Mesendoderm (in vitro differentiated cells): Measurements from ENCODE around the gene PHF10.

Source experiments
- DNase-seq: peaks from one replicate; pipeline ENCODE4 v3.0.0; 2013
- H2AK5ac ChIP-seq: 2 replicates; pipeline ENCODE4 v1.6.1; 2013; ENCODE audit warnings: low read length, inconsistent platforms
- H2BK120ac ChIP-seq: 2 replicates; pipeline ENCODE4 v1.6.1; 2013; ENCODE audit warnings: low read depth, mild to moderate bottlenecking, low read length, moderate library complexity, mixed read lengths
- H2BK15ac ChIP-seq: replicated peaks from 2 replicates; pipeline ENCODE4 v1.6.1; 2013; ENCODE audit warnings: low read depth, mild to moderate bottlenecking, moderate library complexity
- H2BK5ac ChIP-seq: 2 replicates; pipeline ENCODE4 v1.6.1; 2013; ENCODE audit warnings: low read length, inconsistent platforms
- H3K18ac ChIP-seq: 2 replicates; pipeline ENCODE4 v1.6.1; 2013; ENCODE audit warnings: mild to moderate bottlenecking, low read length, mixed read lengths
- H3K23ac ChIP-seq: one replicate; pipeline ENCODE4 v1.6.1; 2013; ENCODE audit warnings: low read length
- H3K27ac ChIP-seq: 2 replicates; pipeline ENCODE4 v1.5.1; 2013; ENCODE audit warnings: low read depth, mild to moderate bottlenecking, inconsistent platforms, low read length, moderate library complexity
- H3K27me3 ChIP-seq: 2 replicates; pipeline ENCODE4 v1.6.1; 2013; ENCODE audit warnings: low read length, control low read depth, mild to moderate bottlenecking, inconsistent platforms; ENCODE audit not compliant: insufficient read depth, poor library complexity
- H3K36me3 ChIP-seq: 2 replicates; pipeline ENCODE4 v1.6.1; 2013; ENCODE audit warnings: low read length, inconsistent platforms; ENCODE audit not compliant: control insufficient read depth, insufficient read depth
- H3K4ac ChIP-seq: one replicate; pipeline ENCODE4 v1.6.1; 2013; ENCODE audit warnings: low read depth, mild to moderate bottlenecking, low read length, moderate library complexity
- H3K4me1 ChIP-seq: 2 replicates; pipeline ENCODE4 v1.6.1; 2013; ENCODE audit warnings: low read depth, low read length, inconsistent platforms; ENCODE audit not compliant: control insufficient read depth
- H3K4me2 ChIP-seq: 2 replicates; pipeline ENCODE4 v1.6.1; 2013; ENCODE audit warnings: low read length
- H3K4me3 ChIP-seq: 2 replicates; pipeline ENCODE4 v1.5.1; 2013; ENCODE audit warnings: mild to moderate bottlenecking, low read length
- H3K56ac ChIP-seq: one replicate; pipeline ENCODE4 v1.6.1; 2013; ENCODE audit warnings: low read length
- H3K79me1 ChIP-seq: 2 replicates; pipeline ENCODE4 v1.6.1; 2013; ENCODE audit warnings: low read length, inconsistent platforms
- H3K79me2 ChIP-seq: 2 replicates; pipeline ENCODE4 v1.6.1; 2013; ENCODE audit warnings: mild to moderate bottlenecking, low read length; ENCODE audit not compliant: control insufficient read depth, insufficient read depth
- H3K9ac ChIP-seq: 2 replicates; pipeline ENCODE4 v1.6.1; 2013; ENCODE audit warnings: low read length, inconsistent platforms
- H4K5ac ChIP-seq: one replicate; pipeline ENCODE4 v1.6.1; 2013; ENCODE audit warnings: low read length
- H4K8ac ChIP-seq: one replicate; pipeline ENCODE4 v1.6.1; 2013; ENCODE audit warnings: low read depth, mild to moderate bottlenecking, control low read depth, low read length, moderate library complexity
- WGBS: extraction: QIAGEN DNeasy Blood & Tissue Kit; methylation state at CpG from one replicate; pipeline ENCODE4 v1.1.7; 2013; ENCODE audit warnings: low lambda C conversion rate, missing lambda C conversion rate; ENCODE audit not compliant: insufficient coverage; ENCODE audit errors: extremely low coverage; 5-methylcytosine and 5-hydroxymethylcytosine counted together

Gene PHF10

DNA sequence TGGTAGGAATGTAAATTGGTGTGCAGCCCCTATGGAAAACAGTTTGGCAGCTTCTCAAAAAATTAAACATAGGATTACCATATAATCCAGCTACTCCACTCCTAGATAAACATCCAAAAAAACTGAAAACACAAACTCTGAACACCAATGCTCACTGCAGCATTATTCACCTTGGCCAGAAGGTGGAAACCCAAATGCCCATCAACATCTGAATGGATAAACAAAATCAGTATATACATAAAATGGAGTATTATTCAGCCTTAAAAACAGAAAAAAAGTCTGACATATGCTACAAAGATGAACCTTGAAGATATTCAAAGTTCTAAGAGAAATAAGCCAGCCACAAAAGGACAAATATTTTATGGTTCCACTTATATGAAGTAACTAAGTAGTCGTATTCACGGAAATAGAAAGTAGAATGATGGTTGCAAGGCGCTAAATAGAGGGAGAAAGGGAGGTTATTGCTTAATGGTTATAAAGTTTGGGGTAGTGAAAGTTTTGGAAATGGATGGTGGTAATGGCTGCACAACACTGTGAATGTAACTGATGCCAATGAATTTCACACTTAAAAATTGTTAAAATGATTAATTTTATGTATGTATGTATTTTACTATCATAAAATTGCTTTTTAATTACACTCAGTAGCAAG, 4.0 kb downstream of the PHF10 start:
- H3K56ac ChIP-seq = no peak overlapping the region
- no peak overlapping the region for H3K4me2 ChIP-seq
- 100% methylated on average over 1 of the region's 3 CpGs for whole genome bisulfite sequencing
- peaks cover 32% of the 10 kb centered on the region for H3K79me2 ChIP-seq
- H2BK15ac ChIP-seq = no peak overlapping the region
- no peak overlapping the region for H3K9ac ChIP-seq
- H3K23ac ChIP-seq = no peak overlapping the region
- H4K5ac ChIP-seq = no peak overlapping the region
- no peak overlapping the region for H2AK5ac ChIP-seq
- DNase-seq = no peak
- H4K8ac ChIP-seq = no peak overlapping the region
- H3K27me3 ChIP-seq = no peaks in the 10 kb centered on the region
- H3K4ac ChIP-seq = no peak overlapping the region
- peaks cover 9% of the 10 kb centered on the region for H3K79me1 ChIP-seq
- H3K18ac ChIP-seq = no peak overlapping the region
- no peaks in the 10 kb centered on the region for H3K4me1 ChIP-seq
- H3K36me3 ChIP-seq = no peaks in the 10 kb centered on the region
- no peak overlapping the region for H2BK120ac ChIP-seq
- H2BK5ac ChIP-seq = no peak overlapping the region
- H3K4me3 ChIP-seq = no peak overlapping the region
- no peak overlapping the region for H3K27ac ChIP-seq

- no peaks in the 10 kb centered on the region for H3K27me3 ChIP-seq
- peaks cover 9% of the 10 kb centered on the region for H3K79me1 ChIP-seq
- no peak overlapping the region for H3K23ac ChIP-seq
- no peak overlapping the region for H4K5ac ChIP-seq
- DNase-seq = no peak
- peaks cover 2% of the 10 kb centered on the region for H3K36me3 ChIP-seq
- no peak overlapping the region for H3K4ac ChIP-seq
- H3K9ac ChIP-seq = no peak overlapping the region
- no peak overlapping the region for H3K18ac ChIP-seq
- no peak overlapping the region for H2BK5ac ChIP-seq
- no peak overlapping the region for H2BK120ac ChIP-seq
- H3K27ac ChIP-seq = no peak overlapping the region
- H3K4me2 ChIP-seq = no peak overlapping the region
- H3K4me3 ChIP-seq = no peak overlapping the region
- H3K56ac ChIP-seq = no peak overlapping the region
- H4K8ac ChIP-seq = no peak overlapping the region
- peaks cover 32% of the 10 kb centered on the region for H3K79me2 ChIP-seq
- H2AK5ac ChIP-seq = no peak overlapping the region
- H3K4me1 ChIP-seq = no peaks in the 10 kb centered on the region
- WGBS = no CpG with 5 or more reads among the region's 4 CpGs
- H2BK15ac ChIP-seq = no peak overlapping the region
These were observed 5.2 kb downstream of the PHF10 start for GRCh38 chr6:169719117-169719516.

- Histone ChIP-seq H3K27me3 (no peaks in the 10 kb centered on the region), H3K4ac (no peak overlapping the region), H3K18ac (no peak overlapping the region), H3K56ac (no peak overlapping the region), H2BK5ac (no peak overlapping the region), H3K36me3 (peaks cover 3% of the 10 kb centered on the region), H2BK120ac (no peak overlapping the region), H3K79me1 (peaks cover 4% of the 10 kb centered on the region), H3K23ac (no peak overlapping the region), H3K79me2 (peaks cover 8% of the 10 kb centered on the region), H3K4me2 (no peak overlapping the region), H2AK5ac (no peak overlapping the region), H3K9ac (no peak overlapping the region), H4K8ac (no peak overlapping the region), H3K4me3 (no peak overlapping the region), H4K5ac (no peak overlapping the region), H2BK15ac (no peak overlapping the region), H3K4me1 (no peaks in the 10 kb centered on the region), H3K27ac (no peak overlapping the region)
- WGBS = no CpG with 5 or more reads among the region's 9 CpGs
- no peak for DNase-seq
These were observed 9.7 kb downstream of the PHF10 start for GRCh38 chr6:169714595-169714994.

- Histone ChIP-seq H2BK15ac (no peak overlapping the region), H2AK5ac (no peak overlapping the region), H3K4me2 (no peak overlapping the region), H3K27me3 (no peaks in the 10 kb centered on the region), H3K9ac (no peak overlapping the region), H3K4me3 (no peak overlapping the region), H2BK5ac (no peak overlapping the region), H4K8ac (no peak overlapping the region), H3K4me1 (no peaks in the 10 kb centered on the region), H3K23ac (no peak overlapping the region), H3K79me2 (peaks cover 5% of the 10 kb centered on the region), H3K79me1 (peaks cover 2% of the 10 kb centered on the region), H3K4ac (no peak overlapping the region), H3K36me3 (peaks cover 3% of the 10 kb centered on the region), H3K27ac (no peak overlapping the region), H2BK120ac (no peak overlapping the region), H3K18ac (no peak overlapping the region), H4K5ac (no peak overlapping the region), H3K56ac (no peak overlapping the region)
- no CpG with 5 or more reads among the region's 2 CpGs for WGBS
- DNase-seq = no peak
These were observed 10.1 kb downstream of the PHF10 start for GRCh38 chr6:169714178-169714577.

- no CpG with 5 or more reads among the region's 3 CpGs for WGBS
- Histone ChIP-seq H3K27me3 (no peaks in the 10 kb centered on the region), H3K9ac (no peak overlapping the region), H3K56ac (no peak overlapping the region), H3K36me3 (peaks cover 5% of the 10 kb centered on the region), H3K4me1 (no peaks in the 10 kb centered on the region), H3K18ac (no peak overlapping the region), H2BK15ac (no peak overlapping the region), H4K5ac (no peak overlapping the region), H3K23ac (no peak overlapping the region), H3K79me2 (peaks cover 1% of the 10 kb centered on the region), H2BK120ac (no peak overlapping the region), H4K8ac (no peak overlapping the region), H2BK5ac (no peak overlapping the region), H3K4ac (no peak overlapping the region), H2AK5ac (no peak overlapping the region), H3K4me2 (no peak overlapping the region), H3K27ac (no peak overlapping the region), H3K4me3 (no peak overlapping the region), H3K79me1 (peaks cover under 1% of the 10 kb centered on the region)
- no peak for DNase-seq
These were observed 14.3 kb downstream of the PHF10 start for GRCh38 chr6:169710009-169710408.

GRCh38 chr6:169709293-169709692, 15.0 kb downstream of the PHF10 start:
- Histone ChIP-seq H4K5ac (no peak overlapping the region), H3K4me3 (no peak overlapping the region)

More at GRCh38 chr6:169709293-169709692, 15.0 kb downstream of the PHF10 start:
- no peaks in the 10 kb centered on the region for H3K27me3 ChIP-seq
- H2BK5ac ChIP-seq = no peak overlapping the region
- H3K79me2 ChIP-seq = peaks cover 4% of the 10 kb centered on the region
- H3K18ac ChIP-seq = no peak overlapping the region
- H3K9ac ChIP-seq = no peak overlapping the region
- no peak overlapping the region for H3K4ac ChIP-seq
- H3K4me2 ChIP-seq = no peak overlapping the region
- H3K36me3 ChIP-seq = peaks cover 4% of the 10 kb centered on the region
- no peak overlapping the region for H3K56ac ChIP-seq
- DNase-seq = no peak
- peaks cover 3% of the 10 kb centered on the region for H3K79me1 ChIP-seq
- no peak overlapping the region for H4K8ac ChIP-seq
- no peak overlapping the region for H2AK5ac ChIP-seq
- no peak overlapping the region for H2BK120ac ChIP-seq
- no peak overlapping the region for H2BK15ac ChIP-seq
- no peak overlapping the region for H3K27ac ChIP-seq
- no peaks in the 10 kb centered on the region for H3K4me1 ChIP-seq
- H3K23ac ChIP-seq = no peak overlapping the region
